Measurements from ENCODE around the gene PRKCH.
A peak's percentile ranks its signal among the peaks of the same experiment; 100 is the strongest.

PRKCH gene

GRCh38 chr14:61434311-61434710, 112.9 kb downstream of the PRKCH start:
- no peak for DNase-seq

GRCh38 chr14:61435563-61436337, 114.4 kb downstream of the PRKCH start:
- DNase-seq = no peak

- DNase-seq = no peak
These were observed 116.0 kb downstream of the PRKCH start for GRCh38 chr14:61437381-61437780.

- no peak for DNase-seq
These were observed 116.7 kb downstream of the PRKCH start for GRCh38 chr14:61438036-61438435.

GRCh38 chr14:61438497-61438859, 117.1 kb downstream of the PRKCH start:
- DNase-seq = no peak

GRCh38 chr14:61438860-61439765, 117.7 kb downstream of the PRKCH start:
- peak; percentile 68 for DNase-seq

GRCh38 chr14:61439779-61440418, 118.5 kb downstream of the PRKCH start:
- DNase-seq = no peak

- DNase-seq = no peak
These were observed 122.1 kb downstream of the PRKCH start for GRCh38 chr14:61443481-61443880.

GRCh38 chr14:61444215-61444768, 122.9 kb downstream of the PRKCH start:
- no peak for DNase-seq

GRCh38 chr14:61451491-61451890, 130.1 kb downstream of the PRKCH start:
- DNase-seq = no peak

- DNase-seq = no peak
These were observed 130.6 kb downstream of the PRKCH start for GRCh38 chr14:61451891-61452400.

GRCh38 chr14:61452452-61452851, 131.1 kb downstream of the PRKCH start:
- DNase-seq = no peak

- DNase-seq = no peak
These were observed 131.9 kb downstream of the PRKCH start for GRCh38 chr14:61453103-61453767.

- DNase-seq = peak; percentile 2
These were observed 133.2 kb downstream of the PRKCH start for GRCh38 chr14:61454545-61454944.

- no peak for DNase-seq
These were observed 134.0 kb downstream of the PRKCH start for GRCh38 chr14:61455351-61455750.

GRCh38 chr14:61456720-61457119, 135.3 kb downstream of the PRKCH start:
- peak; percentile 84 for DNase-seq

- DNase-seq = no peak
These were observed 137.4 kb downstream of the PRKCH start for GRCh38 chr14:61458766-61459165.

- no peak for DNase-seq
These were observed 137.8 kb downstream of the PRKCH start for GRCh38 chr14:61459229-61459628.

- DNase-seq = no peak
These were observed 138.7 kb downstream of the PRKCH start for GRCh38 chr14:61460063-61460462.

GRCh38 chr14:61460718-61461611, 139.6 kb downstream of the PRKCH start:
- DNase-seq = peak; percentile 85

- peak; percentile 70 for DNase-seq
These were observed 140.5 kb downstream of the PRKCH start for GRCh38 chr14:61461808-61462275.

Measured in DMS53 (cell line).